CD14-positive monocyte (primary cell): ENCODE data around the gene PTX3. TPM values are rescaled to one million over a fixed set of nuclear protein-coding genes. Genes with fewer than 3 reads are reported as not detected.

ENCODE experiments used
- DNase-seq, 3 donors: peaks; one replicate each; pipeline ENCODE4 v3.0.0-alpha.2; 2011 to 2022
- H2AFZ ChIP-seq: 2 replicates; pipeline ENCODE4 v1.6.0; 2012; ENCODE audit warnings: mild to moderate bottlenecking, low read depth, low read length, inconsistent platforms; ENCODE audit not compliant: insufficient read depth, poor library complexity, severe bottlenecking
- H3K27ac ChIP-seq, 2 donors: 1 replicate in 1 of 2; 2 replicates in 1 of 2; pipeline ENCODE4 v1.5.1; 2012 to 2013; ENCODE audit warnings: low read length in 2 of 2, control low read depth in 1 of 2, inconsistent platforms in 1 of 2, low read depth in 1 of 2, mild to moderate bottlenecking in 1 of 2
- H3K27me3 ChIP-seq, 2 donors: one replicate each; pipeline versions ENCODE4 v1.6.0 to v1.6.1; 2011 to 2013; ENCODE audit warnings: low read length in 2 of 2; ENCODE audit not compliant: control insufficient read depth in 2 of 2, insufficient read depth in 2 of 2
- H3K36me3 ChIP-seq, 2 donors: replicated peaks in 1 of 2; 1 replicate in 1 of 2; 2 replicates in 1 of 2; pipeline versions ENCODE4 v1.5.1 to v1.6.1; 2012 to 2013; ENCODE audit warnings: low read length in 2 of 2, control low read depth in 1 of 2, inconsistent platforms in 1 of 2, mild to moderate bottlenecking in 1 of 2; ENCODE audit not compliant: insufficient read depth in 2 of 2, control insufficient read depth in 1 of 2
- H3K4me1 ChIP-seq, 2 donors: 1 replicate in 1 of 2; 2 replicates in 1 of 2; pipeline versions ENCODE4 v1.5.1 to v1.6.1; 2012 to 2013; ENCODE audit warnings: low read length in 2 of 2, control low read depth in 1 of 2, inconsistent platforms in 1 of 2, mild to moderate bottlenecking in 1 of 2, moderate library complexity in 1 of 2; ENCODE audit not compliant: insufficient read depth in 2 of 2, control insufficient read depth in 1 of 2
- H3K4me2 ChIP-seq: replicated peaks from 2 replicates; pipeline ENCODE3; 2012; ENCODE audit warnings: low read length, moderate library complexity, mild to moderate bottlenecking; ENCODE audit not compliant: poor library complexity, severe bottlenecking; ENCODE audit errors: extremely low read depth
- H3K4me3 ChIP-seq, 3 experiments: fragments of 200-600 bp in 1 of 3; sonication (generic) in 1 of 3; replicated peaks in 1 of 3; 1 replicate in 2 of 3; 2 replicates in 1 of 3; pipeline ENCODE4 v1.5.1; 2011 to 2013; ENCODE audit warnings: low read length in 3 of 3, mild to moderate bottlenecking in 3 of 3, control low read depth in 2 of 3, low read depth in 2 of 3, inconsistent platforms in 1 of 3, moderate library complexity in 1 of 3
- H3K79me2 ChIP-seq: 2 replicates; pipeline ENCODE4 v1.6.0; 2012; ENCODE audit warnings: mild to moderate bottlenecking, control low read depth, inconsistent platforms, low read length, moderate library complexity; ENCODE audit not compliant: insufficient read depth
- H3K9ac ChIP-seq: 2 replicates; pipeline ENCODE4 v1.6.0; 2017; ENCODE audit warnings: low read length, mild to moderate bottlenecking; ENCODE audit not compliant: insufficient read depth, poor library complexity, severe bottlenecking
- H3K9me3 ChIP-seq, 2 donors: replicated peaks in 1 of 2; 1 replicate in 1 of 2; 2 replicates in 1 of 2; pipeline versions ENCODE4 v1.5.1 to v1.6.1; 2012 to 2013; ENCODE audit warnings: low read length in 2 of 2, control low read depth in 1 of 2; ENCODE audit not compliant: control insufficient read depth in 1 of 2, insufficient read depth in 1 of 2
- H4K20me1 ChIP-seq: 2 replicates; pipeline ENCODE4 v1.6.0; 2012; ENCODE audit warnings: mild to moderate bottlenecking, low read length, control low read depth, moderate library complexity; ENCODE audit not compliant: insufficient read depth
- H3K27ac Mint-ChIP-seq, 7 donors: one replicate each; pipeline ENCODE4 v1.8.0; 2020; ENCODE audit warnings: mild to moderate bottlenecking in 7 of 7, mixed read lengths in 7 of 7, moderate library complexity in 6 of 7, inconsistent platforms in 2 of 7
- H3K27me3 Mint-ChIP-seq, 3 donors: one replicate each; pipeline ENCODE4 v1.8.0; 2021 to 2022; ENCODE audit warnings: low read depth in 3 of 3, mild to moderate bottlenecking in 3 of 3, mixed read lengths in 3 of 3, moderate library complexity in 3 of 3, inconsistent platforms in 1 of 3
- H3K36me3 Mint-ChIP-seq, 2 donors: one replicate each; pipeline ENCODE4 v1.8.0; 2020; ENCODE audit warnings: mixed read lengths in 2 of 2, inconsistent platforms in 1 of 2, mild to moderate bottlenecking in 1 of 2
- H3K4me1 Mint-ChIP-seq: one replicate; pipeline ENCODE4 v1.8.0; 2020; ENCODE audit warnings: mild to moderate bottlenecking, mixed read lengths
- H3K4me3 Mint-ChIP-seq, 2 donors: one replicate each; pipeline ENCODE4 v1.8.0; 2020; ENCODE audit warnings: mild to moderate bottlenecking in 2 of 2, mixed read lengths in 2 of 2, moderate library complexity in 1 of 2
- H3K9me3 Mint-ChIP-seq, 7 donors: one replicate each; pipeline ENCODE4 v1.8.0; 2020 to 2022; ENCODE audit warnings: mixed read lengths in 7 of 7, mild to moderate bottlenecking in 6 of 7, moderate library complexity in 6 of 7, inconsistent platforms in 2 of 7
- WGBS: methylation state at CpG from one replicate; pipeline ENCODE4 v1.1.5; 2013; ENCODE audit warnings: missing lambda C conversion rate; ENCODE audit not compliant: insufficient coverage; 5-methylcytosine and 5-hydroxymethylcytosine counted together
- intact Hi-C, 2 donors: fragments of 100-400 bp; cut with micrococcal nuclease; formaldehyde crosslinking; loops; one replicate each; pipeline versions ENCODE4 v1.15.0 to v1.15.1; 2023
- polyA plus RNA-seq, 3 donors: library from polyadenylated mRNA; depleted of rRNA in 1 of 3; unstranded in 2 of 3; stranded (reverse) in 1 of 3; fragments of 300-500 nt in 2 of 3; fragments of >200 nt in 1 of 3; fragmentation: Illumina TruSeq in 2 of 3; gene quantifications; 1 replicate in 2 of 3; 2 replicates in 1 of 3; pipeline ENCODE4 v1.2.3, GENCODE V29; 2012 to 2021
- TF ChIP-seq, protein P1 (sequence below): fragments of 200-600 bp; IDR thresholded peaks from one replicate; pipeline ENCODE4 v1.8.0; 2022; ENCODE audit warnings: antibody characterized with exemption, mild to moderate bottlenecking

Gene PTX3
- polyA plus RNA-seq, 3 donors = 9.1 to 84.5 (median 10.5) TPM

- no CpG with 5 or more reads among the region's 4 CpGs for WGBS
- DNase-seq = no peak
- Histone ChIP-seq H3K36me3 (no peaks in the 10 kb centered on the region), H3K4me2 (no peak overlapping the region), H3K79me2 (no peaks in the 10 kb centered on the region), H3K27ac (no peak overlapping the region), H3K9ac (no peak overlapping the region), H3K27me3 (no peaks in the 10 kb centered on the region), H3K9me3 (peaks cover 0 to 14% of the 10 kb centered on the region in 2 donors), H4K20me1 (no peaks in the 10 kb centered on the region), H3K4me1 (peaks cover 14 to 28% of the 10 kb centered on the region in 2 donors), H2AFZ (no peak overlapping the region), H3K4me3 (no peak overlapping the region)
- peaks cover 0 to 4% (median 2%) of the 10 kb centered on the region in 3 donors for H3K27me3 Mint-ChIP-seq
- H3K4me1 Mint-ChIP-seq = peaks cover 22% of the 10 kb centered on the region
- intact Hi-C loops = no loop called here
- TF ChIP-seq, protein P1, sequence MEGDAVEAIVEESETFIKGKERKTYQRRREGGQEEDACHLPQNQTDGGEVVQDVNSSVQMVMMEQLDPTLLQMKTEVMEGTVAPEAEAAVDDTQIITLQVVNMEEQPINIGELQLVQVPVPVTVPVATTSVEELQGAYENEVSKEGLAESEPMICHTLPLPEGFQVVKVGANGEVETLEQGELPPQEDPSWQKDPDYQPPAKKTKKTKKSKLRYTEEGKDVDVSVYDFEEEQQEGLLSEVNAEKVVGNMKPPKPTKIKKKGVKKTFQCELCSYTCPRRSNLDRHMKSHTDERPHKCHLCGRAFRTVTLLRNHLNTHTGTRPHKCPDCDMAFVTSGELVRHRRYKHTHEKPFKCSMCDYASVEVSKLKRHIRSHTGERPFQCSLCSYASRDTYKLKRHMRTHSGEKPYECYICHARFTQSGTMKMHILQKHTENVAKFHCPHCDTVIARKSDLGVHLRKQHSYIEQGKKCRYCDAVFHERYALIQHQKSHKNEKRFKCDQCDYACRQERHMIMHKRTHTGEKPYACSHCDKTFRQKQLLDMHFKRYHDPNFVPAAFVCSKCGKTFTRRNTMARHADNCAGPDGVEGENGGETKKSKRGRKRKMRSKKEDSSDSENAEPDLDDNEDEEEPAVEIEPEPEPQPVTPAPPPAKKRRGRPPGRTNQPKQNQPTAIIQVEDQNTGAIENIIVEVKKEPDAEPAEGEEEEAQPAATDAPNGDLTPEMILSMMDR = no peak
- peaks cover 5 to 17% (median 13%) of the 10 kb centered on the region in 7 donors for H3K9me3 Mint-ChIP-seq
- H3K36me3 Mint-ChIP-seq = no peaks in the 10 kb centered on the region
- H3K27ac Mint-ChIP-seq = no peak overlapping the region
- no peak overlapping the region for H3K4me3 Mint-ChIP-seq
These were observed 8.7 kb upstream of the PTX3 start for GRCh38 chr3:157427901-157428300.

DNA sequence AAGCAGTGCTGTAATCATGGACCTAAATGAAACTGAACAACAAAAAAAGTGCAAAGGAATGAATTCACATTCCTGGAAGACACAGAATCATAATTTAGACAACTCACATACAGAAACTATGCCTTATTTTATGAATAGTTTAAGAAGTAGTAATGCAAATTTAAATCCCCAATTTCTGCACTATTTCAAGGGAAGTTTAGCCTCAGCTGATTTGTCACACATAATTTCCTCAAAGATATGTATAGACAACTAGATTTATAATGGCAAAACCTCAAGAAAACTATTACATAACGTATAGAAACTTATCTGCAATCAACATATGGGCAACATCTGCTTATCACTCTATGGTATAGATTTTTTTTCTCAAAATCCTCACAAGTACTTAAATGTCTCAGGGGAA lies 7.8 kb upstream of the PTX3 start:
- Histone ChIP-seq H3K27ac (no peak overlapping the region), H2AFZ (no peak overlapping the region), H3K36me3 (no peaks in the 10 kb centered on the region), H4K20me1 (no peaks in the 10 kb centered on the region), H3K4me2 (peak overlapping the region; percentile 35), H3K27me3 (no peaks in the 10 kb centered on the region), H3K9me3 (peaks cover 0 to 14% of the 10 kb centered on the region in 2 donors), H3K9ac (no peak overlapping the region), H3K4me1 (peaks cover 14 to 28% of the 10 kb centered on the region in 2 donors), H3K4me3 (peak overlapping the region in 1 of 3 experiments; percentile 13), H3K79me2 (no peaks in the 10 kb centered on the region)
- intact Hi-C loops = no loop called here
- Mint-ChIP-seq H3K27ac (peak overlapping the region in 5 of 7 donors; percentile 3 to 76 (median 35)), H3K4me3 (peak overlapping the region in 1 of 2 donors; percentile 80), H3K27me3 (peaks cover 0 to 4% (median 2%) of the 10 kb centered on the region in 3 donors), H3K36me3 (no peaks in the 10 kb centered on the region), H3K4me1 (peaks cover 22% of the 10 kb centered on the region), H3K9me3 (peaks cover 5 to 17% (median 13%) of the 10 kb centered on the region in 7 donors)
- TF ChIP-seq, protein P1 = no peak
- WGBS = no CpG with 5 or more reads among the region's 1 CpG
- DNase-seq = peak in 1 of 3 donors; percentile 15
